Stimulated activated CD8-positive, alpha-beta memory T cell treated with anti-CD3 and anti-CD28 coated beads, Interleukin-12 subunit alpha, Interleukin-12 subunit beta, amount 100 ng/mL, for 24 hours (primary cell): ENCODE data around the gene PPP1R12A.
"Not testable (repeated sequence)": the region's sequence is repeated elsewhere in the genome, so short reads cannot be mapped to it uniquely, and the experiment has no call there.

ENCODE experiments used
- DNase-seq: peaks from one replicate; pipeline ENCODE4 v3.0.0-alpha.2; 2020; ENCODE audit errors: extremely low read depth

Gene PPP1R12A

DNA sequence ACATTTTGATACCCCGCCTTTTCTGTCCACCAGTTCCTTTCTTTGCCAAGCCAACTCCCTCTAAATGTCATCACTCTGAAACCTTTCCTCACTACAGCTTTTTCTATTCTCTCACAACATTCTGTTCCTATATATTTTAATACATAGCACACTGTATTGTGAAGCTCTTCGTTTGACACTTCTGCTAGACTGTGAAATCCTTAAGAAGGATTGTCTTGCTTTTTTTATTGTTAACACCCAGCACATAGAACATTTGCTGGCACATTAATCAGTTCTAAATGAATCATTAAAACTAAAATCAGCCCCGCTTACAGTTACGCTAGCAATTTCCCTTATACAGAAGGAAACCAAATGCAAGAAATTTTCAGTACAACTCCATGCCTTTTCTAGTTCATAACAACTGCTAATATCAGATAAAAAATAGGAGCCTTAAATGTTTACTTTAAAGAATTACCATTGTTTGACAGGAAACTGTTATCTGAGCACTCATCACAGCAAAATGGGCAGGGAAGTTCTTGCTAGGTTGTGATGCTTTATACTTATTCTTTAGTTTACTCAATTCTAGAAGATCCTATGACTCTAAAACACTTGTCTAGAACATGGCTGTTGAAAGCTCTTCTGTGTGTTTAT is 93.5 kb downstream of the PPP1R12A start:
- DNase-seq = no peak

DNA sequence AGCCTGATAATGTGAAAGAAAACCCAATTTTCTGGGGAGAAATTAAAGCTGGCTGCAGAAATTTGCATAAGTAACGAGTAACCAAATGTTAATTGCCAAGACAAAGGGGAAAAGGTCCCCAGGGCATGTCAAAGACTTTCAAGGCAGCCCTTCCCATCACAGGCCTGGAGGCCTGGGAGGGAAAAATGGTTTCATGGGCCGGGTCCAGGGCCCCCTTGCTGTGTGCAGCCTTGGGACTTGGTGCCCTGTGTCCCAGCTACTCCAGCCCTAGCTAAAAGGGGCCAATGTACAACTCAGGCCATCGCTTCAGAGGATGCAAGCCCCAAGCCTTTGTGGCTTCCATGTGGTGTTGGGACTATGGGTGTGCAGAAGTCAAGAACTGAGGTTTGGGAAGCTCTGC is 96.5 kb downstream of the PPP1R12A start:
- DNase-seq = no peak

DNA sequence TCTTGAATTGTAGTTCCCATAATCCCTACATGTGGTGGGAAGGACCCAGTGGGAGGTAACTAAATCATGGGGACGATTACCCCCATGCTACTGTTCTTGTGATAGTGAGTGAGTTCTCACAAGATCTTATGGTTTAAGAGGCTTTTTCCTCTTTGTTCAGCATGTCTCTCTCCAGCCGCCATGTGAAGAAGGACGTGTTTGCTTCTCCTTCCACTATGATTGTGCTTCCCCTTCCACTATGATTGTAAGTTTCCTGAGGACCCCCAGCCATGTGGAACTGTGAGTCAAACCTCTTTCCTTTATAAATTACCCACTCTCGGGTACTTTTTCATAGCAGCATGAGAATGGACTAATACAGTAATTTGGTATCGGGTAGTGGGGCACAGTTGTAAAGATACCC is 97.3 kb downstream of the PPP1R12A start:
- no peak for DNase-seq

DNA sequence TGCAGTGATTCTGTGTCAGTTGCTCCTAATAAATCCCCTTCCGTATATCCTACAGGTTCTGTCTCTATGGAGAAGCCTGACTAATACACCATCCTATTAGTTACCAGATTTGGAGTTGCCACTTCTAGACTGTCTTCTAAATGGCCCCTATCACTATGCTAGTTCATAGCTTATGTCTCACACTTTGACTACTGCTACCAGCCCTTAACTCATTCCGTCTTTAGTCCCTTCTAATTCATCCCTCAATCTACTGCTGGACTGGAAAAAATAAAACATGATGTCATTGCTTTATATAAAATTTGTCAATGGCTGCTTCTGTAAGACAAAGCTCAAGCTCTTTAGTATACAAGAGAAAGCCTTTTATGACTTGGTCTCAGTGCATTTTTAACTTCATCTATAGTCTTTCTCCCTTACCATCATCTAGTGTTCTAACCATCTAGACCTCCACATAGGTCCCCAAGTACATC is 99.5 kb downstream of the PPP1R12A start:
- no peak for DNase-seq

DNA sequence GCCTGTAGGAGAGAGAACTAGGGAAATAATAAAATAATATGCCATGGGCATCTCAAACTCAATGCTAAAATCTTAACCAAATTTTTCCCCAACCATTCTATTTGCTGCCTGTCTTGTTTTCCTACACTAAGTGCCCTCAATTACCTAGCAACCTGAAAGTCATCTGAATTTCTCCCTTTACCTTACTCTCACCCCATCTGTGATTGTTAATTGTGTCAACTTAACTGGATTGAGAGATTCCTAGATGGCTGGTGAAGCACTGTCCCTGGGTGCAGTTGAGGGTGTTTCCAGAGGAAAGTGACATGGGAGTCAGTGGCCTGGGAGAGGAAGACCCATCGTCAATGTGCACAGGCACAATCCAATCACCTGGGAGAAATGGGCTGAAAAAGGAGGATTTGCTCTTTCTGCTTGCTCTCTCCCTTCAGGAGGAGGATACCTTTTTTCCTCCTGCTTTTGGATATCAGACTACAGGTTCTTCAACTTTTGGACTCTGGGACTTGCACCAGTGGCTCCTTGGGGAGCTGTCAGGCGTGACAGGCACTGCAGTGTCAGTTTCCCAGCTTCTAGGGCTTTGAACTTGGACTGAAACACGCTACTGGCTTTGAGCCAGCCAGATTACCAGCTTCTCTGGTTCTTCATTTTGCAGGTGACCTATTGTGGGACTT is 100.1 kb downstream of the PPP1R12A start:
- no peak for DNase-seq

DNA sequence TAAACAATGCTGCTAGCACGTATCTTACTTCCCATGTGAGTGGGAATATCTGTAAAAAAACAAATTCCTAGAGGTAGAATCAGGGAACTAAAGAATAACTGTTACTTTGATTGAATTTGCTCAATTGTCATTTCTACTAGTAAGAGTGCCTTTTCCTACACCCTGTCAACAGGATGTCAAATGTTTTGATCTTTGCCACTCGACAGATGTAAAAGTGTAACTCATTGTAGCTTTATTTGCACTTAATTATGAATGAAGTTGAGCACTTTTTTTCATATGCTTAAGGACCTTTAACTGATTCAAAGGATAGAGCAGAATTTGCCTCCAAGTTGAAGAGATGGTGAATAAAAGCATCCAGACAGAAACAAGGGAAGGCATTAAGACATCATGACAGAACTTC is 104.5 kb downstream of the PPP1R12A start:
- no peak for DNase-seq

DNA sequence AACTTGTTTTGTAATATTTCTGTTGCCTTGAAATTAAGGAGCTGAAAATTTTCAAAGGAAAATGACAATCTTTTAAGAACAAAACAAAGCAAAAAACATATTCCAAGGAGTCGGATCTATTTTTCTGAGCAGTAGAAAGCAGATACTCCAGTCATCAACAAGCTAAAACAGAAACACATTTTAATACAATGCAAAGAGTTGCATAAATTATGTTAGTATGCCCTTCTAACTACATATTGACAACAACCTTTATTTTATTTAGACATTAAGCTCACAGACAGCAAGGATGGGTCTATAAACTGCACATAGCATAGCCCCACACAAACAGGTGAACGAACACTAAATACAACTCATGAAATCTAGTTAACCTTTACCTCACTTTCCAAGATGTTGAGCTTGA is 106.0 kb downstream of the PPP1R12A start:
- no peak for DNase-seq

DNA sequence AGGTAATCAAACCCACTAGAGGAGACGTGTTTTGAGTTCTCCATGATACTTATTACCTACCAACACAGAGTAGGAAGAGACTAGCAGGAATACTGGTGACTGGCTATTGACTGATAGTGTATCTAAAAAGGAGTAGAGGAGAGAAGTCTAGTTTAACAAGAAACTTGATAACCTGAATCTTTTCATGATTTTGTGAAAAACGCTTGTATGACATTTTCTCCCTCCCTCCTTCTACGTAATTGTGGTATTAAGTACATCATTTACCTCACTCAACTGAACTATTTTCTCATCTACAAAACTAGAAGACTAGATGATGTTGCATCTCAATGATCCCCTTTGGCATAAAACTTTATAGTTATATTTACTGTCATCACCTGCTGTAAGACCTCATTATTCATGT is 107.4 kb downstream of the PPP1R12A start:
- DNase-seq = no peak

DNA sequence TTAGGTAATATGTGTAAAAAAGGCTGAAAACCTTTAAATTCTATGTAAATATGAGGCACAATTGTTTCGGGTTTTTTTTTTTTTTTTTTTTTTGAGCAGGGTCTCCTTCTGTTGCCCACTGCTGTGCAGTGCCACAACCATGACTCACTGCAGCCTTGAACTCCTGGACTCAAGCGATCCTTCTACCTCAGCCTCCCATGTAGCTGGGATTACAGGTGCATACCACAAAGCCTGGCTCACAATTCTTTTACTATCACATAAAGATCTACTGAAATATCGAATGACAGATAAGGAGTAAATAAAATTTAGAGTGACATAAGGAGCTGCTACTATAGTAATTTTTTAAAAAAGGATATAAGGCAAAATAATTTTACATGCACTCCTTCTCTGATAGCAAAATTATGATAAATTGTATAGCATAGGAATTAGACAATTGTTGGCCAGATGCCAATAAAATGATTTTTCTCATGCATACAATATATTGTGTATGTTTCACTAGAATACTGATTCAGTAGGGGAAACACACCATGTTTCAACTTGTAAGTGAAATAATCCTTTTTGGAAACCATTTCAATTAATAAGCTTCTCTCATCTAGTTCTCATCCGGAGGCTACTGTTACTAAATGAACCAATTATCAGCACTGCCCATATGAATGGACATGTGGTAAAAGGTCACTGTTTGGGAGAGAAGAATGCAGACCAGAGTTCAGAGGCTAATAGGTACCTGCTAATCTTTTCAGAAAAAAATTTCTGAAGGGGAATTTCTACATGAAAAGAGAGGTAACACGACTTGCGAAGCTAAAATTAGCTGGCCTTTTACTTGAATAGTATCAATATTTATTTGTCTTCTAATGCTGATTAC is 108.4 kb downstream of the PPP1R12A start:
- DNase-seq = no peak

DNA sequence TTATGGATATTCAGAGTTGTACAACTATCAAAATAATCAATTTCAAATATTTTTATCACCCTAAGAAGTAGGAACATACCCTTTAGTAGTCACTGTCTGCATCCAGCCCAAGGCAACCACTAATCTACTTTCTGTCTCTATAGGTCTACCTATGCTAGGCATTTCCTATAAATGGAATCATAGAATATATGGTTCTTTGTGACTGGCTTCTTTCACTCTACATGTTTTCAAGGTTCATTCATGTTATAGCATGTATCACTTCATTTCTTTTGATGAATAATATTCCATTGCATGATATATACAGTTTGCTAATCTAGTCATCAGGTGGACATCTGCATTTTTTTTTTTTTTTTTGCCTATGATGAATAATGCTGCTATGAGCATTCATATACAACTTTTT is 112.4 kb downstream of the PPP1R12A start:
- no peak for DNase-seq

DNA sequence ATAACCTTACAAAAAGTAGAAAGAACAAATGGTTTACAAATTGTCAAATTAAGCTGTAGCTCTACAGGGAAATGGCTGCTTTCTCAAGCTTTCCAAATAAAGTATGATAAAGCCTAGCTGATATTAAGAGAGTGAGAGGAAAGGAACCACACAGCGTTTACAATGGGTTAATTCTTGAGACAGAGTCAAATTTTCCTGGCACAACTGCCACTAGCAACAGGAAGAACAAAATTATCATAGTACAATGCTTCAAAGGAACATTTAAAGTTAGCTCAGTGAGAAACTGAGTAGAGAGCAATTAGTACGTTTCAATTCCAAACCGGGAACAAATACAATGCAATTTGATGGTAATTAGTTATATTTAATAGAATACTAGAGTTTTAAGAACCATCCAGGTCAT is 116.0 kb downstream of the PPP1R12A start:
- no peak for DNase-seq

DNA sequence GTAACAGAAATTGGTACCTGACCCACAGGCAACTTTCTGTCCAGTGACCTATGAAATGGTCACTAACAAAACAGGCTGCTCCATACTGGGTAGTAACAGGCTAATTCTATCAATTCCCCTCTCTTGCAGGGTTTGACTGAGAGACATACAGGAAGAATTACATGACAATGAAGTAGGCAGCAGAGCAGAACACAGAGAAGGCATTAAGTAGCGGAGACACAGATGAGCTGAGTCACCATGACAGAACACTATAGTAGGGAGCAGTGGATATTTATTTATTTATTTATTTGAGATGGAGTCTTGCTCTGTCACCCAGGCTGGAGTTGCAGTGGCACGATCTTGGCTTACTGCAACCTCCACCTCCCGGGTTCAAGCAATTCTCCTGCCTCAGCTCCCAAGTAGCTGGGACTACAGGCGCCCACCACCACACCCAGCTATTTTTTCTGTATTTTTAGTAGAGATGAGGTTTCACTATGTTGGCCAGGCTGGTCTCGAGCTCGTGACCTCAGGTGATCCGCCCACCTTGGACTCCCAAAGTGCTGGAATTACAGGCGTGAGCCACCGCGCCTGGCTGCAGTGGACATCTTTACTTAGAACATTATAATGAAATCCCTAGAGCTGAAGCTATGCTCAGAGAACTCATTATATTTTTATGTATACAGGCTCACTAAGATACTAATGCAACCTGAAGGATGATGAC is 150.4 kb downstream of the PPP1R12A start:
- DNase-seq = not testable (repeated sequence)

DNA sequence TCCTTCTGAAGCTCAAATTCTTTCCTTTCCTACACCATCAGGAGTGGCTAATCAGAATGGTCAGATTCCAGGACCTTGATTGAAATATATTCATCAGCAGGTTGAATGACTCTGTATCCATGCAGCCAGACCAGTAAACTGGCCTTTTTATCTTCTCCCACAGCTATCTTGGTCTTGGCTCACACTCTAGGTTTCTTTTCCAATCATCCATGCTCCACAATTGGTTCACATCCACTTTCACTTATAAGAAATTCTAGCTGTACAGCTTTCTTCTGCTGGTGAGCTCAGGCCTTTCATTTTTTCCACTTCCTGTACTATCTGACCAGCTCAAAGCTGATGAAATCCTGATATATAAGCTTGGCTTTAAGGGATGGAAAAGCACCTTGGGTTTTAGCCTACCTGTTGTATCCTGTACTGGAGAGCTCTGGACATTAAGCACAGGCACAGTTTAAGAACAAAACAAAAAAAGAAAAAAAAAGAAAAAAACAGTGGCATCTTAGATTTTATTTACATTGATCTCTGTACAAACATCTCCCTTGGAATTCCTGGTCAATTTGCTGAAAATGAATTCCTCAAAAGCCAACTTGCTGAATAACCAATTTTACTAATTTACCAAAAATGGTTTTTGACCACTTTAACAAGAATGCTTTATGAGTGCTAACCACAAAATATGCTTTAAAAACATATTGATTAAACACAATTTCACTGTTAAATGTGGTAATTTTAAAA is 152.6 kb downstream of the PPP1R12A start:
- DNase-seq = no peak

DNA sequence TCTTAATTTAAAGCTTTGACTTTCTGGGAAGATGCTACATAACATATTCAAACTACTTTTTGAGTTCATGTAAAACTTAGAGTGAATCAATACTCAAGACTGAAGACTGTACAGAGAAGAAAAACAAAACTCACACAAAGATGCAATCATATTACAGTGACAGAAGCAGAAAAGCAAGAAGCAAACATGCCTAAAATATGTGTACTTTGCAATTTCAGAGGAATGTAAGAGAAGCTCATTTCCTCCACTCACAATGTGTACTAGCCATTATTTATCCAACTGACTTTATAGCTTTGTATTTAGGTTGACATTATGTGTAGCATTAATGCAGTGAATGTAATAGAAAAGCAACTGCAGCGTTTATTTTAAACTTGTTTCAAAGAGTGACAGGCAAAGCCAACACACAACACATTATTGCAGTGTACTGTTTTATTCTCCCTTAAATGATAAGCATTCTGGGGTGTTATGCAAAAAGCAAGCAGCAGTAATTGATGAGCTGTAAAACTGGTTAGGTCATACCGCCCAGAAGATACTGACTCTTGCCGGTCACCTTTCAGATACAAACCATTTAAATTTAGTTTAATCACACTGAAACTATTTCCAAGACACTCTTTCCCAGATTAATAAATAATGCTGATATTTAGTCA is 156.0 kb downstream of the PPP1R12A start:
- DNase-seq = no peak

DNA sequence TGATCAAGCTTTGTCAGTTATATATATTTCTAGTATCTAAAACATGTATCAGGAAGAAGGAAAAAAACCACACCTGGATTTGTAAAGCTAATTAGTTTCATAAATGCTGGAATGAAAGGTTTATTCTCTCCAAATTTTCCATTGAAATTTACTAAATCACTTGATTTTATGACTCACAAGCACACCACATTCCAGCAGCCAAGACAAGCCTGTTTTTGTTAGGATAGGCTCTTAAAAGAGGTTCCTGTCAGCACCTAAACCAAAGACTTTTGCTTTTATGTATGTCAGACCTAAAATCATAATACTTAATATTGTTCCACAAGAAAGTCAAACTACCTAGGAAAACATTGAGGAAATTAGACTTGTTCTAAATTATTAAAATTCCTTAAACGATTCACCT is 158.8 kb downstream of the PPP1R12A start:
- no peak for DNase-seq

DNA sequence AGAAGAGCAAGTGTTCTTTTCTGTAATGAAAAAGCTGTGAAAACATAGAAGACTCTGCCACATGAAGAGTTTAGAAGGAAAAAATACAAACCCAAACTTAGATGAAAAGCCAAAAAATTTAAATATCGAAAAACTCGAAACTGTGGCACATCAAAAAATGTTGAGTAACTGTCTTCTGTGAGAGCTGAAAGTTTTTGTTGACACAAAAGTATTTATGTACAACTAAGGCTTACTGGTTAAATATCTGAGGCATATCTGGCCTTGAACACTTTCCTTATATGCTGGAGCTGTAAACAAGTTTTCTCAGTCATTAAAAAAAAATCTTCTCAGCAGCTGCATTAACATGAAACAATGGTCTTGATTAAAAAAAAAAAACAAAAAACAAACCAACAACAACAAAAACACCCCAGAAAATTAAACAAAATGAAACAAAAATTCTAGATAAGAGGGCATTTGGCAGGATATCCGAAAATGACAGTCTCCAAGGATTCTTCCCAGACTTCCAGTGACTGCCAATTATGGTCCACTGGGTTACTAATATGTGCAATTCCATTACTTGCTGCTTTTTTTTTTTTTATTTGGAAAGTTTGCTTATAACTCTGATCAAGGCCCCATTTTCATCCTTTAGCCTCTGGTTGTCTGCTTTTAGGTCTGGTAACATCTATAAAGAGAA is 159.4 kb downstream of the PPP1R12A start:
- no peak for DNase-seq

DNA sequence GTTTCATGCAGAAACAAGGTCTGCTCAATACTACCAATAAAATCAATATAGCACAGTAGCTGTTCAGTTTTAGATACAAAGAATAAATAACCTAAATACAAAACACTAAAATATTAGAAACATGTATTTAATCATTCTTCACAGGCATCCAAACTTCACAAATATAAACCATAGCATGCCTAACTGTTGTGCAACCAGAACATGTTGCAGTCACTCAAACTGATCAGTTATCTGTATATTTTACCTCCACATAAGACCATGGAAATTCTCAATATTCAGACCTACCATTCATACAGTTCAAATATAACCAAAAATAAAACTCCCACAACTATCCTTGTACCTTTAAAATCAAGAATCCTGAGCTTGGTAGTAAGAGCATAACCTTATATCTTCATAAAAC is 161.0 kb downstream of the PPP1R12A start:
- DNase-seq = no peak

DNA sequence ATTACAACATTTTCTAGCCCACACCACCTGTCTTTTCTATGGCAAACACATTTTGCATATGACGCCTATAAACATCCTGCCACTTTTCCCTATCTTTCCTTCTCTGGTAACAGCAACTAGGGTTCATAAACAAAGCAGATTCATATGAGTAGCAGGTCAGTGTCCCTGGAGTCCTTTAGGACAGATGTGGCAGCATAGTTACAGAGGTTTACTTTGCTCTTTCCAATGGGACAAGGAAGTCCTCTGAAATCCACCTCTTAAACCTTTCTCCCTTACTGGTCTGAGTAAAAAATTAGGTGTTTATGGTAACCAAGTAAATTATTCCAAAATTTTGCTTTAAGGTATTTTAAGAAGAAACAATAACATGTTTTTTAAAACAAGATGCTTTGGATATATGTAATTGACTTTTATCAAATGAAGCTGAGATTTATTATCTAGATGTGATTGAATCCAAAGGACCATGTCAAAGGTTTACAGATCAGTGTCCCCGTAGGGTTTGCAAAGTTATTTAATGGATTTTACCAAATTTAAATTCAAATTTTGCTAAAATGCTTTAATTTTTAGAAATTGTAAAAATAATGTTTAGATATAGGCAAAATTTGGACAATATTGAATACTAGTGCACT is 164.9 kb downstream of the PPP1R12A start:
- DNase-seq = no peak

DNA sequence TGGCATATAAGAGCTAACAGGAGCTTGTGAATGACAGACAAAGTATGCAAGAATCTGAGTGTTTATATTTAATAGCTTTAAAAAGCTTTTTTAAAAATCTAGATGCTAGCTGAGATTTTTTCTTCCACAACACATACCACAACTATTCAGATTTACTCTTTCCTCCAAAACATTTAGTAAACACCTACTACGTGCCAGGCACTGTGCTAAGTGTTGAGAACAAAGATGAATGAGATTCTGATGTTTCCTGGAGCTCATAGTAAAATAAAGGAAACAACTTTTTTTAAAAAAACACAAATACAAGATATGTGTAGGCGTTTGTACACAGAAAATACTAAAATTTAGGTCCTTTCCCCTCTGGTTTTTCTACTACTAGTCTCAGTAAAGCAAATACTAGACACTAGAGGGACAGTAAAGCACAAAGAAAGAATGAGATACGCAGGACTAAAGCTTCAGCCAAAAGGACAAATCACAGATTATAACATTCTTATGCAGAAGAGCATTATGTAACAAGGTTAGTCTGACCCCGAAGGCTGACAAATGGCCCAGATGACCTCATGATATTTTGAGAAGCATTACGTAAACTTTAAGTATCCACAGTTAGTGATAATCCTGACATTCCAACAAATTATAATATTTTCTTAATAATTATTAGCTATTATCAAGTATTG is 165.6 kb downstream of the PPP1R12A start:
- DNase-seq = no peak
